IPS DF 4.7 (cell line): ENCODE measurements around the gene TLX1.

ENCODE experiments used
- DNase-seq: peaks from one replicate; pipeline ENCODE4 v3.0.0-alpha.2; 2013; ENCODE audit warnings: low spot score; ENCODE audit errors: extremely low read depth

The TLX1 gene

GRCh38 chr10:101133489-101134298 lies 2.6 kb downstream of the TLX1 start:
- DNase-seq: no peak

GRCh38 chr10:101134299-101135127 lies 3.4 kb downstream of the TLX1 start:
- DNase-seq: no peak

GRCh38 chr10:101135141-101136006 lies 4.3 kb downstream of the TLX1 start:
- DNase-seq: no peak

GRCh38 chr10:101136007-101136707 lies 5.1 kb downstream of the TLX1 start:
- no peak for DNase-seq

- no peak for DNase-seq
Measured at GRCh38 chr10:101136708-101137121, 5.6 kb downstream of the TLX1 start.

GRCh38 chr10:101137271-101137670 lies 6.2 kb downstream of the TLX1 start:
- DNase-seq: no peak

- no peak for DNase-seq
Measured at GRCh38 chr10:101138788-101139420, 7.8 kb downstream of the TLX1 start.

- no peak for DNase-seq
Measured at GRCh38 chr10:101139421-101139911, 8.4 kb downstream of the TLX1 start.

- DNase-seq: no peak
Measured at GRCh38 chr10:101140084-101140949, 9.2 kb downstream of the TLX1 start.

GRCh38 chr10:101140950-101141615 lies 10.0 kb downstream of the TLX1 start:
- DNase-seq: no peak

GRCh38 chr10:101141616-101142532 lies 10.8 kb downstream of the TLX1 start:
- DNase-seq: no peak

GRCh38 chr10:101142533-101143344 lies 11.6 kb downstream of the TLX1 start:
- DNase-seq: no peak

- no peak for DNase-seq
Measured at GRCh38 chr10:101143345-101143630, 12.2 kb downstream of the TLX1 start.

- DNase-seq: no peak
Measured at GRCh38 chr10:101144053-101144452, 13.0 kb downstream of the TLX1 start.

GRCh38 chr10:101145145-101145544 lies 14.0 kb downstream of the TLX1 start:
- no peak for DNase-seq

- no peak for DNase-seq
Measured at GRCh38 chr10:101145750-101146391, 14.8 kb downstream of the TLX1 start.
